Keratinocyte (primary cell): ENCODE measurements around the gene RNF13. TPM values are rescaled to one million over a fixed set of nuclear protein-coding genes. Genes with fewer than 3 reads are reported as not detected.

Experiments used
- DNase-seq: peaks from one replicate; pipeline ENCODE4 v3.0.0-alpha.2; 2011; ENCODE audit warnings: low read depth, missing footprints, low spot score
- FAIRE-seq: peaks from 2 replicates; lab custom pipeline; 2011; peaks lifted over from hg19 to GRCh38; lab: Jason Lieb, UNC
- H2AFZ ChIP-seq: 2 replicates; pipeline ENCODE4 v1.6.0; 2012; ENCODE audit warnings: low read length, control low read depth, inconsistent platforms; ENCODE audit not compliant: control insufficient read depth
- H3K27ac ChIP-seq: 2 replicates; pipeline ENCODE4 v1.5.1; 2011; ENCODE audit warnings: low read length; ENCODE audit not compliant: control insufficient read depth, insufficient read depth
- H3K27me3 ChIP-seq: 3 replicates; pipeline ENCODE4 v1.6.0; 2011; ENCODE audit warnings: low read length; ENCODE audit not compliant: control insufficient read depth, insufficient read depth; ENCODE audit errors: extremely low read depth
- H3K36me3 ChIP-seq, 2 experiments: 2 replicates in 1 of 2; 3 replicates in 1 of 2; pipeline ENCODE4 v1.5.1; 2011; ENCODE audit warnings: low read length in 2 of 2, mild to moderate bottlenecking in 1 of 2; ENCODE audit not compliant: control insufficient read depth in 2 of 2, insufficient read depth in 2 of 2; ENCODE audit errors: extremely low read depth in 1 of 2
- H3K4me1 ChIP-seq: 3 replicates; pipeline ENCODE4 v1.5.1; 2011; ENCODE audit warnings: low read length; ENCODE audit not compliant: control insufficient read depth, insufficient read depth; ENCODE audit errors: extremely low read depth
- H3K4me2 ChIP-seq: 3 replicates; pipeline ENCODE4 v1.6.0; 2011; ENCODE audit warnings: low read depth, low read length; ENCODE audit not compliant: control insufficient read depth, insufficient read depth; ENCODE audit errors: extremely low read depth
- H3K4me3 ChIP-seq, 3 experiments: fragments of 200-600 bp in 1 of 3; sonication (generic) in 1 of 3; 2 replicates in 2 of 3; 3 replicates in 1 of 3; pipeline ENCODE4 v1.5.1; 2011 to 2016; ENCODE audit warnings: low read length in 3 of 3, mild to moderate bottlenecking in 3 of 3, control low read depth in 2 of 3, inconsistent platforms in 1 of 3, low read depth in 1 of 3, mixed read lengths in 1 of 3, mixed run types in 1 of 3, moderate library complexity in 1 of 3; ENCODE audit not compliant: control insufficient read depth in 2 of 3, insufficient read depth in 2 of 3; ENCODE audit errors: extremely low read depth in 1 of 3
- H3K79me2 ChIP-seq: 2 replicates; pipeline ENCODE4 v1.6.0; 2012; ENCODE audit warnings: low read length; ENCODE audit not compliant: control insufficient read depth, insufficient read depth
- H3K9ac ChIP-seq: 3 replicates; pipeline ENCODE4 v1.6.0; 2011; ENCODE audit warnings: low read length; ENCODE audit not compliant: control insufficient read depth, insufficient read depth; ENCODE audit errors: extremely low read depth
- H3K9me1 ChIP-seq: 3 replicates; pipeline ENCODE4 v1.6.0; 2011; ENCODE audit warnings: low read length; ENCODE audit not compliant: control insufficient read depth, insufficient read depth; ENCODE audit errors: extremely low read depth
- H3K9me3 ChIP-seq: 2 replicates; pipeline ENCODE4 v1.5.1; 2012; ENCODE audit warnings: low read depth, low read length; ENCODE audit not compliant: control insufficient read depth
- H4K20me1 ChIP-seq: 3 replicates; pipeline ENCODE4 v1.6.0; 2011; ENCODE audit warnings: low read length; ENCODE audit not compliant: control insufficient read depth, insufficient read depth; ENCODE audit errors: extremely low read depth
- EZH2 ChIP-seq: IDR thresholded peaks from one replicate; pipeline ENCODE4 v1.6.1; 2012; ENCODE audit warnings: inconsistent platforms, mild to moderate bottlenecking, low read length, moderate library complexity
- dilution Hi-C: fragments of 300-500 bp; cut with MboI; formaldehyde crosslinking; loops from one replicate; pipeline ENCODE4 v1.7.0; 2020; ENCODE audit warnings: low sequenced_read_pairs; ENCODE audit not compliant: extremely low pct_ligation_motif_present
- polyA plus RNA-seq, 5 experiments: library from polyadenylated mRNA; depleted of rRNA in 3 of 5; stranded (reverse) in 3 of 5; stranded (forward) in 1 of 5; unstranded in 1 of 5; fragments of >200 nt; gene quantifications; 1 replicate in 1 of 5; 2 replicates in 3 of 5; 3 replicates in 1 of 5; pipeline versions ENCODE4 v1.2.1 to v1.2.3, GENCODE V29; 2011 to 2012; ENCODE audit warnings: missing spikeins in 2 of 5, low read depth in 1 of 5, low replicate concordance in 1 of 5
- TF ChIP-seq, protein P1 (sequence below), 3 experiments: IDR thresholded peaks in 1 of 3; conservative IDR thresholded peaks in 1 of 3; optimal IDR thresholded peaks in 1 of 3; 2 replicates in 2 of 3; 3 replicates in 1 of 3; pipeline versions ENCODE3 to v1.5.1; 2011; ENCODE audit warnings: low read length in 3 of 3, mild to moderate bottlenecking in 3 of 3, moderate library complexity in 2 of 3, control low read depth in 1 of 3, inconsistent platforms in 1 of 3; ENCODE audit not compliant: insufficient read depth in 2 of 3; ENCODE audit errors: extremely low read depth in 1 of 3

The RNF13 gene
- polyA plus RNA-seq, 1 donor (not counting 4 experiments of a cell fraction or from before 2014, with no cell fraction given) = 57.4 TPM

DNA sequence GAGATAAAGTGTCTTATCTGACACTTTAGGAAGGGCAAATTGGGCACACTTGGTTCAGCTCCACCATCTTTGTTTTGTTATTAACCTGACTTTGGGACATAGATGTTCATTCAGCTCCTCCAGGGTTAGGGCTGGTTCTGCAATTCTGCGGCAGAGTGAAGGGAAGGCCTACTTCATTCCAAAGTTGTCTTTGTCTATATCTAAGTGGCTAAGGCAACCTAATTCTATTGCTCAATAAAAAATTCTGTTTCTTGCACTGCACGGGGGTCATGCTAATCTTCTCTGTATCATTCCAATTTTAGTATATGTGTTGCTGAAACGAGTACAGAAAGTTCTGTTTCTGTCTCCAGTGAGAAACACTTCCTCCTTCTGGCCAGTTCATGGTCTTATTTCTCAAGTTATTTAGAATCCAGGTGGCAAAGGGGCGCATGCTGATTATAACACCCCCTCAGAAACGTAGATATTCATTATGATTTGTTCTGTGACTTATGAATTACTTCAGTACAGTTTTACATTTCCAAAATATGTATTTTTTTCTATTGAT, 104.2 kb downstream of the RNF13 start:
- Histone ChIP-seq H3K9me3 (no peaks in the 10 kb centered on the region), H3K4me2 (no peak overlapping the region), H3K9ac (no peak overlapping the region), H4K20me1 (no peaks in the 10 kb centered on the region), H3K4me1 (no peaks in the 10 kb centered on the region), H2AFZ (no peak overlapping the region), H3K27me3 (no peaks in the 10 kb centered on the region), H3K36me3 (peaks cover 0 to 6% of the 10 kb centered on the region in 2 experiments), H3K4me3 (no peak overlapping the region), H3K79me2 (no peaks in the 10 kb centered on the region), H3K9me1 (no peaks in the 10 kb centered on the region), H3K27ac (no peak overlapping the region)
- no peak for FAIRE-seq
- dilution Hi-C loops = no loop called here
- DNase-seq = no peak
- TF ChIP-seq, protein P1, sequence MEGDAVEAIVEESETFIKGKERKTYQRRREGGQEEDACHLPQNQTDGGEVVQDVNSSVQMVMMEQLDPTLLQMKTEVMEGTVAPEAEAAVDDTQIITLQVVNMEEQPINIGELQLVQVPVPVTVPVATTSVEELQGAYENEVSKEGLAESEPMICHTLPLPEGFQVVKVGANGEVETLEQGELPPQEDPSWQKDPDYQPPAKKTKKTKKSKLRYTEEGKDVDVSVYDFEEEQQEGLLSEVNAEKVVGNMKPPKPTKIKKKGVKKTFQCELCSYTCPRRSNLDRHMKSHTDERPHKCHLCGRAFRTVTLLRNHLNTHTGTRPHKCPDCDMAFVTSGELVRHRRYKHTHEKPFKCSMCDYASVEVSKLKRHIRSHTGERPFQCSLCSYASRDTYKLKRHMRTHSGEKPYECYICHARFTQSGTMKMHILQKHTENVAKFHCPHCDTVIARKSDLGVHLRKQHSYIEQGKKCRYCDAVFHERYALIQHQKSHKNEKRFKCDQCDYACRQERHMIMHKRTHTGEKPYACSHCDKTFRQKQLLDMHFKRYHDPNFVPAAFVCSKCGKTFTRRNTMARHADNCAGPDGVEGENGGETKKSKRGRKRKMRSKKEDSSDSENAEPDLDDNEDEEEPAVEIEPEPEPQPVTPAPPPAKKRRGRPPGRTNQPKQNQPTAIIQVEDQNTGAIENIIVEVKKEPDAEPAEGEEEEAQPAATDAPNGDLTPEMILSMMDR (optimal IDR thresholded peaks at IDR 0.05 in 1 of 3, IDR thresholded peaks at IDR 0.05 in 1 of 3, conservative IDR thresholded peaks at IDR 0.05 in 1 of 3; ENCODE audit: extremely low read depth in 1 of 3, insufficient read depth in 2 of 3, low read length in 3 of 3) = no peak
- no peak for TF ChIP-seq EZH2

DNA sequence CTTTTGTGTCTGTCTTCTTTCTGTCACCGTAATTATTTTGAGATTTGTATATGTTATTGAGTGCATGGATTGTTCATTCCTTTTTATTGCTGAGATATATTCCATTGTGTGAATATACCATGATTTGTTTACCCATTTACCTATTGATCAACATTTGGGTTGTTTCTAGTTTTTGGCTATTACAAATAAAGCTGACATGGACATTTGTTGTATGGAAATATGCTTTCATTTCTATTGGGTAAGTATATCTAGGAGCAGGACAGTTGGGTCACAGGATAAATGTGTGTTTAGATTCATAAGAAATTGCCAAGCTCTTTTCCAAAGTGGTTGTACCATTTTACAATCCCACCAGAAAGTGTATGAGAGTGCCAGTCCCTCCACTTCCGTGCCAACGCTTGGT, 106.5 kb downstream of the RNF13 start:
- FAIRE-seq = no peak
- dilution Hi-C loops = no loop called here
- H3K36me3 ChIP-seq = no peaks in the 10 kb centered on the region

More for the DNA sequence above, 106.5 kb downstream of the RNF13 start:
- Histone ChIP-seq H3K4me2 (no peak overlapping the region), H3K4me1 (no peaks in the 10 kb centered on the region), H2AFZ (no peak overlapping the region), H3K9me3 (no peaks in the 10 kb centered on the region), H3K27ac (no peak overlapping the region), H4K20me1 (no peaks in the 10 kb centered on the region), H3K27me3 (no peaks in the 10 kb centered on the region), H3K9ac (no peak overlapping the region), H3K4me3 (no peak overlapping the region), H3K9me1 (no peaks in the 10 kb centered on the region), H3K79me2 (no peaks in the 10 kb centered on the region)
- no peak for TF ChIP-seq EZH2
- TF ChIP-seq, protein P1 (optimal IDR thresholded peaks at IDR 0.05 in 1 of 3, IDR thresholded peaks at IDR 0.05 in 1 of 3, conservative IDR thresholded peaks at IDR 0.05 in 1 of 3; ENCODE audit: extremely low read depth in 1 of 3, insufficient read depth in 2 of 3, low read length in 3 of 3) = no peak
- no peak for DNase-seq
